Stomach (tissue), 4 donors: ENCODE results near the gene WNK2.

ENCODE experiments used
- EP300 ChIP-seq: sonication (generic); formaldehyde crosslinking; IDR thresholded peaks from one replicate; pipeline ENCODE4 v1.6.1; 2017; ENCODE audit warnings: antibody characterized with exemption
- POLR2A ChIP-seq, 4 donors: fragments of 450-650 bp; IDR thresholded peaks; one replicate each; pipeline ENCODE4 v1.6.1; 2016; ENCODE audit warnings: antibody characterized with exemption in 4 of 4, control low read depth in 2 of 4, mild to moderate bottlenecking in 1 of 4, moderate library complexity in 1 of 4
- POLR2AphosphoS5 ChIP-seq, 3 donors: sonication (generic); formaldehyde crosslinking; IDR thresholded peaks; one replicate each; pipeline ENCODE4 v1.6.1; 2016; ENCODE audit warnings: antibody characterized with exemption in 3 of 3
- TF ChIP-seq, protein P1 (sequence below), 7 experiments: fragments of 450-650 bp in 4 of 7; fragments of 200-600 bp in 3 of 7; sonication (generic) in 3 of 7; IDR thresholded peaks; one replicate each; pipeline ENCODE4 v1.5.1; 2016 to 2019; ENCODE audit warnings: antibody characterized with exemption in 7 of 7, control low read depth in 2 of 7, mild to moderate bottlenecking in 1 of 7

DNA sequence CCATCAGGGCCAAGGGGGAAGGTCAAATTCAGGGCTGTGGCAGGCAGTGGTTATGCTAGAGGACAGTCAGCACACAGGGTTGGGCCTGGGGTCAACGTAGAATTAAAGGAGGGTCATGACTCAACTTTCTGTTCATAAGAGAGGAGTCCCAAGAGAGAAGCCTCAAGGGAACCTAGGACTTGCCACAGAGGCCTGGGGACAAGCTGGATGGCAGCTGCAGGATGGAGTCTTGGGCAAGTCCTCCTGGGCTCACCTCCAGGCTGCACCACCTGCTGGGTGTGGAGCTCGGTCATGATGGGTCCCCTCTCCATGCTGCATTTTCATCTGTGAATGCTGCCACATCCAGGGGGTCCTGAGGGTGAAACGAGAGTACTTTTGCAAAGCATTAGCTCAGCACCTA is 9.0 kb upstream of the WNK2 start:
- TF ChIP-seq, protein P1, sequence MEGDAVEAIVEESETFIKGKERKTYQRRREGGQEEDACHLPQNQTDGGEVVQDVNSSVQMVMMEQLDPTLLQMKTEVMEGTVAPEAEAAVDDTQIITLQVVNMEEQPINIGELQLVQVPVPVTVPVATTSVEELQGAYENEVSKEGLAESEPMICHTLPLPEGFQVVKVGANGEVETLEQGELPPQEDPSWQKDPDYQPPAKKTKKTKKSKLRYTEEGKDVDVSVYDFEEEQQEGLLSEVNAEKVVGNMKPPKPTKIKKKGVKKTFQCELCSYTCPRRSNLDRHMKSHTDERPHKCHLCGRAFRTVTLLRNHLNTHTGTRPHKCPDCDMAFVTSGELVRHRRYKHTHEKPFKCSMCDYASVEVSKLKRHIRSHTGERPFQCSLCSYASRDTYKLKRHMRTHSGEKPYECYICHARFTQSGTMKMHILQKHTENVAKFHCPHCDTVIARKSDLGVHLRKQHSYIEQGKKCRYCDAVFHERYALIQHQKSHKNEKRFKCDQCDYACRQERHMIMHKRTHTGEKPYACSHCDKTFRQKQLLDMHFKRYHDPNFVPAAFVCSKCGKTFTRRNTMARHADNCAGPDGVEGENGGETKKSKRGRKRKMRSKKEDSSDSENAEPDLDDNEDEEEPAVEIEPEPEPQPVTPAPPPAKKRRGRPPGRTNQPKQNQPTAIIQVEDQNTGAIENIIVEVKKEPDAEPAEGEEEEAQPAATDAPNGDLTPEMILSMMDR (IDR thresholded peaks at IDR 0.05): no peak
- TF ChIP-seq EP300: no peak
- no peak for TF ChIP-seq POLR2A (IDR thresholded peaks at IDR 0.05)
- TF ChIP-seq POLR2AphosphoS5 (IDR thresholded peaks at IDR 0.05): no peak
